Germinal center (tissue), 1 donor: ENCODE data around the gene BMP8A.
"Not testable (repeated sequence)": the region's sequence is repeated elsewhere in the genome, so short reads cannot be mapped to it uniquely, and the experiment has no call there.

ENCODE experiments used
- DNase-seq: peaks from one replicate; pipeline ENCODE4 v3.0.0; 2012; ENCODE audit warnings: mixed read lengths, low spot score

Gene BMP8A

GRCh38 chr1:39507230-39507928, 15.9 kb downstream of the BMP8A start:
- no peak for DNase-seq

DNA sequence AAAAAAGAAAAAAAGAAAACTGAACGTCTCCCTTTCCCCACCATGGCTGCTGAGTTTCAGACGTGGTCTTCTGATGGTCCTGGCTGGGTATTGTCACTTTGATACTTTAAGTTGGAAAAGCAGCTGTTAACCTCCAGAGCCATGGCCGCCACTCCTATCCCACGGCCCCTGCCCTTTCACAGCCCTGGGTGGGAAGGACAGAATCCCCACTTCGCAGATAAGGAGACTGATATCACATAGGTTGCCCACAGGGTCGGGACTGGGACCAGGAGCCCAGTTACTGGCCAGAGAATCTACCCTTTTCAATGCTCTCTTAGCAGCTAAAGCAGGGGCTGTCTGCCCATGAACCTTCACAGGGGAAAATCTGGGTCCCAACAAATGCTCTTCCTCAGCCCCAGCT, 16.8 kb downstream of the BMP8A start:
- DNase-seq = no peak

- peak; percentile 26 for DNase-seq
Measured at GRCh38 chr1:39508857-39509305, 17.4 kb downstream of the BMP8A start.

GRCh38 chr1:39509360-39510009, 18.0 kb downstream of the BMP8A start:
- DNase-seq = peak; percentile 26

- not testable (repeated sequence) for DNase-seq
Measured at GRCh38 chr1:39510570-39511186, 19.2 kb downstream of the BMP8A start.

GRCh38 chr1:39511477-39511876, 20.0 kb downstream of the BMP8A start:
- not testable (repeated sequence) for DNase-seq

GRCh38 chr1:39512234-39512847, 20.9 kb downstream of the BMP8A start:
- DNase-seq = not testable (repeated sequence)

DNA sequence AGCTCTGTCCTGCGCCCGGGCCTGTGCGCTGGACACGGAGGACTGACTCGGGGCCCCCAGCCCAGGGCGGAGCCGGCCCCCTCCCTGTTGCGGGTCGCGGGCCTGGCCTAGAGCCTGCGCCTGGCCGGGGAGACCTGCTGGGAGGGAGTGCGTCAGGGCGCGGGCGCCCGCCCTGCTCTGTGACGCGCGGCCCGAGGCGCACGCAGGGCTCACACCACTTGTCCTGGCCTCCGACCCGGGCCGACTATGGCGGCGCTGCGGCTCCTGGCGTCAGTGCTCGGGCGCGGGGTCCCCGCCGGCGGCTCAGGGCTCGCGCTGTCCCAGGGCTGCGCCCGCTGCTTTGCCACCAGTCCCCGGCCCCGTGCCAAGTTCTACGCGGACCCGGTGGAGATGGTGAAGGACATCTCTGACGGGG, 23.3 kb downstream of the BMP8A start:
- DNase-seq = not testable (repeated sequence)

GRCh38 chr1:39515131-39516086, 24.0 kb downstream of the BMP8A start:
- DNase-seq = not testable (repeated sequence)

DNA sequence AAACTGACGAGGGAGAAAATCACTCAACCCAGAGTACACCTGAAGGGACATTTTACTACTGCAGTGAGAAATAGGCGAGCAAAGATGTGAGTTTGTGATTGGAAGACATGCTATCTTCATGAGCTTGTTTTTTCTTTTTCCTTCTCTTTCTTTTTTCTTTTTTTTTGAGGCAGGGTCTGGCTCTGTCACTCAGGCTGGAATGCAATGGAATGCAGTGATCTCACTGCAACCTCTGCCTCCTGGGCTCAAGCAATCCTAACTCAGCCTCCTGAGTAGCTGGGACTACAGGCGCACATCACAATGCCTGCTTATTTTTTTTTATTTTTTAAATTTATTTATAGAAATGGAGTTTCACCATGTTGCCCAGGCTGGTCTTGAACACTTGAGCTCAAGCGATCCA, 25.4 kb downstream of the BMP8A start:
- not testable (repeated sequence) for DNase-seq

DNA sequence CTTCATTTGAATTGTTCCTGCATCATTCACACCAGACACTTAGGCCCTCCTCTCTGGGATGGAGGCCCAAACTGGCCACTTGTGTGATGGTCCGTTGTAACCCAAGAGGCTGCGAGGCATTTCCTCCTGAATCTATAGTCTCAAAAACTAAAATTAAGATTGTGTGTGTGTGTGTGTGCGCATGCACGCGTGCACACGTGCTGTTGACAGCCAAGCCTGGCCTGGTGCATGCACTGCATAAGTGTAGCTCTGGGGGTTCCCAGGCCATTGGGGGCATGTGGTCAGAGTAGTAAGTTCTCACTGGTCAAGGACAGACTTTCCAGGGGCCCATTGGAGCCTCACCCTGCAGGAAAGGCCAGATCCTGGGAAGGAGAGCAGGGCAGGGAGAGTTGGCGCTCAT, 26.5 kb downstream of the BMP8A start:
- DNase-seq = not testable (repeated sequence)

DNA sequence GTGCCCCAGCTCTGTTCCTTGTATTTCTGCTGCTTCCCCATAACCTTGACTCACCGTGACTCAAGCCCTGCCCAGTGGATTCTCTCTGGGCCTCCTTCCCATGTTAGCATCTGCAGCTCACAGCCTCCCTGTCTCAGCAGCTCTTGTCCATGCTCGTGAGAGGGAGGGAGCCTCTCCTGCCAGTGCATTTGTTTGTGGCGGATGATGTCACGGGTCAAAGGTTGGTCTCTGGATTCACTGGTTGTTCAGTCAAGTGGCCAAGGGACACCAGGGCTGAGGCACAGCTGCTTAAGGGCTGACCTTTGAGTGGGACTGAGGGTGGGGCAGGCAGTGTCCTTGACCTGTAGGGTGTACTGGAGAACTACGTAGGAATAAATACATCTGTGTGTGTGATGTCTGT, 27.9 kb downstream of the BMP8A start:
- not testable (repeated sequence) for DNase-seq

DNA sequence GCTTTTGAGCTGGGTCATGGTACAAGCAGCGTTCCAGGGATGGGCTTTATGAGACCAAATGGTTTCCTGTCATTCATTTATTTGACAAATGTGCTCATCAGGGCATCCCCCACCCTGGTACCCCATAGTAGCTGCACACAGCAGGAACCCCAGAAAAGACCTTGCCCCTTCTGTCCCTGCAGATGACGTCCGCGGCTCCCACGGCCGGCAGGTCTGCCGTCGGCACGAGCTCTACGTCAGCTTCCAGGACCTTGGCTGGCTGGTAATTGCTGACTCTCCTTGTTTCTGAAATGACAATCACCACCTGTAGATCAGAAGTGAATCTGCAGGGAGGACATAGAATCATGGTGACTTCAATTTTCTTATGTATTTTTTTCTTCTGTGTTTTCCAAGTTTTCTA, 30.8 kb downstream of the BMP8A start:
- not testable (repeated sequence) for DNase-seq

- no peak for DNase-seq
Measured at GRCh38 chr1:39522661-39523567, 31.5 kb downstream of the BMP8A start.

- DNase-seq = no peak
Measured at GRCh38 chr1:39524171-39524570, 32.7 kb downstream of the BMP8A start.

DNA sequence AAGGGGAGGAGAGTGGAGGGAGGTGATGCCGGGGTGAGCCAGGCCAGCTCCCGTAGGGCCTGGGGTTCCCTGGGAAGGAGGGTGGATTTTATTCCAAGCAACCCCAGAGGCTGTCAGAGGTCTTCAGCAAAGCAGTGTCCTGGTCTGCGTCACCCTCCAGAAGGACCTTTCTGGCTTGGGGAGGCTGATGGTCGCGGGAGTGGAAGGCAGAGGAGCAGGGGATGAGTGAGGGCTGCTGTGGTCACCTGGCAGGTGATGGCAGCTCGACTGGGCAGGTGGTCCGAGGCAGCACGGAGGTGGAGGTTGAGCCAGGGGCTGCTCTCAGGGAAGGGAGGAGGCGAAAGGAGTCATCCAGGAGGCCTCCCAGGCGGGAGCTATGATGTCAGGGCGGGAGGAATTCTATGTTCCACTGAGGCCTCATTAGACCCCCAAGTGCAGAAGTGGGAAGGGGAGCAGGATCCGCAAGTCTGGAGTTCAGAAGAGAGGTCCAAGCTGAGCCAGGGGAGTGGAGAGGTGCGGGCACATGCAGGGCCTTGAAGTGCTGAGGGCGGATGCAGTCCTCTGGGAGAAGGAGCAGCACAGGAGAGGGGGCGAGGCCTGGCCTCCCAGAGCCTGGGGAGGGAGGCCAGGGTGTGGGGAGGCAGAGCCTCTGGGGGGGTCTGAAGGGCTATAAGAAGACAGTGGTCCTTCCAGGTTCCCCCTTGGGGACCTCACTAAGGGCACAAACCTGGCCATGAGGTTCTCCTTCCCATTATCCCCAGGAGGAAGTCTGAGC, 33.3 kb downstream of the BMP8A start:
- no peak for DNase-seq

GRCh38 chr1:39525366-39526165, 34.1 kb downstream of the BMP8A start:
- DNase-seq = peak; percentile 81

DNA sequence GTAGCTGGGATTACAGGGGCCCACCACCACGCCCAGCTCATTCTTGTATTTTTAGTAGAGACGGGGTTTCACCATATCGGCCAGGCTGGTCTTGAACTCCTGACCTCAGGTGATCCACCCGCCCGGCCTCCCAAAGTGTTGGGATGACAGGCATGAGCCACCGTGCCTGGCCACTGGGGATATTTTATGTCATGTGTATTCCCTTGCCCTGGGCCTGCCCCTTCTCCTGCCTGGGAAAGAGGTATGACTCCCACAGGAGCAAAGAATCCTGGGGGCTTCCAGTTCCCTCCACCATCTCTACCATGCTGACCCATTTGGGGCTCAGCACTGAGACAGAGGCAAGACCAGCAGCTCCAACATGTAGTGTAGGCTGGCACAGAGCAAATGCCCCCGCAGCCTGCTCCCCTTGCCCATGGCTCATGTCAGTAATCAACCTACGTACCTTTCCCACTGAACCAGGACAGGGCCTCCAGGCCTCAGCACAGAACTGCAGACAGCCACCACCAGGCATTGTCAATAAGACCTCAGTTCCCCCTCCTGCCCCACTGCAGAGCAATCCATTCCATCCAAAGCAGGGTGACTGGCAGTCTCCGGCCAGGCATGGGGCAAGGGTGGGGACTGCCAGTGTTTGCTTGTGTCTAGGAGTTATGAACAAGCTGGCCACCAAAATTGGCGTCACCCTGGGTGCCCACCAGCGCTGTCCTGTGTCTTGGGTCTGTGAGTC, 35.2 kb downstream of the BMP8A start:
- no peak for DNase-seq
